ENCODE data around the gene YAP1. TPM values are rescaled to one million over a fixed set of nuclear protein-coding genes. Genes with fewer than 3 reads are reported as not detected.
"Not testable (repeated sequence)": the region's sequence is repeated elsewhere in the genome, so short reads cannot be mapped to it uniquely, and the experiment has no call there.

Gene YAP1
- polyA plus RNA-seq, 3 donors: not detected

- Mint-ChIP-seq H3K27me3 (ENCODE audit: low read depth in 3 of 3) (peaks cover 3 to 9% (median 5%) of the 10 kb centered on the region in 3 donors), H3K36me3 (no peaks in the 10 kb centered on the region), H3K4me3 (no peak overlapping the region), H3K9me3 (peaks cover 0 to 7% (median 3%) of the 10 kb centered on the region in 7 donors), H3K4me1 (no peaks in the 10 kb centered on the region), H3K27ac (no peak overlapping the region)
- no peaks in the 10 kb centered on the region for H3K4me1 ChIP-seq (ENCODE audit: control insufficient read depth in 1 of 2, insufficient read depth in 2 of 2, low read length in 2 of 2)
- H3K27me3 ChIP-seq (ENCODE audit: control insufficient read depth in 2 of 2, insufficient read depth in 2 of 2, low read length in 2 of 2): peaks cover 2 to 3% of the 10 kb centered on the region in 2 donors
- H2AFZ ChIP-seq (ENCODE audit: insufficient read depth, low read depth, low read length, poor library complexity, severe bottlenecking): no peak overlapping the region
- no peaks in the 10 kb centered on the region for H4K20me1 ChIP-seq (ENCODE audit: insufficient read depth, low read length)
- no CpG with 5 or more reads among the region's 2 CpGs for WGBS (ENCODE audit: insufficient coverage)
- DNase-seq: no peak
- no peak overlapping the region for H3K27ac ChIP-seq (ENCODE audit: low read depth in 1 of 2, low read length in 2 of 2)
- H3K79me2 ChIP-seq (ENCODE audit: insufficient read depth, low read length): no peaks in the 10 kb centered on the region
- H3K36me3 ChIP-seq (replicated peaks in 1 of 2; ENCODE audit: control insufficient read depth in 1 of 2, insufficient read depth in 2 of 2, low read length in 2 of 2): no peaks in the 10 kb centered on the region
- H3K9me3 ChIP-seq (replicated peaks in 1 of 2; ENCODE audit: control insufficient read depth in 1 of 2, insufficient read depth in 1 of 2, low read length in 2 of 2): no peaks in the 10 kb centered on the region
- no peak overlapping the region for H3K4me2 ChIP-seq (replicated peaks; ENCODE audit: extremely low read depth, low read length, poor library complexity, severe bottlenecking)
- no peak overlapping the region for H3K9ac ChIP-seq (ENCODE audit: insufficient read depth, low read length, poor library complexity, severe bottlenecking)
- no peak for TF ChIP-seq CTCF (IDR thresholded peaks at IDR 0.05)
- no peak overlapping the region for H3K4me3 ChIP-seq (replicated peaks in 1 of 3; ENCODE audit: low read depth in 2 of 3, low read length in 3 of 3)
- intact Hi-C loops (cut with micrococcal nuclease): no loop called here
Measured at GRCh38 chr11:102197670-102198139, 87.5 kb downstream of the YAP1 start.

- WGBS (ENCODE audit: insufficient coverage): no CpG with 5 or more reads among the region's 2 CpGs
- peaks cover 5 to 8% (median 7%) of the 10 kb centered on the region in 3 donors for H3K27me3 Mint-ChIP-seq (ENCODE audit: low read depth in 3 of 3)
Measured at GRCh38 chr11:102199673-102200072, 89.4 kb downstream of the YAP1 start.

GRCh38 chr11:102200325-102200724 is 90.1 kb downstream of the YAP1 start:
- H3K9me3 ChIP-seq (replicated peaks in 1 of 2; ENCODE audit: control insufficient read depth in 1 of 2, insufficient read depth in 1 of 2, low read length in 2 of 2); H2AFZ ChIP-seq (ENCODE audit: insufficient read depth, low read depth, low read length, poor library complexity, severe bottlenecking); H3K27me3 Mint-ChIP-seq (ENCODE audit: low read depth in 3 of 3); H4K20me1 ChIP-seq (ENCODE audit: insufficient read depth, low read length); H3K27ac ChIP-seq (ENCODE audit: low read depth in 1 of 2, low read length in 2 of 2); H3K36me3 ChIP-seq (replicated peaks in 1 of 2; ENCODE audit: control insufficient read depth in 1 of 2, insufficient read depth in 2 of 2, low read length in 2 of 2); H3K4me1 Mint-ChIP-seq; H3K27me3 ChIP-seq (ENCODE audit: control insufficient read depth in 2 of 2, insufficient read depth in 2 of 2, low read length in 2 of 2); H3K4me1 ChIP-seq (ENCODE audit: control insufficient read depth in 1 of 2, insufficient read depth in 2 of 2, low read length in 2 of 2); H3K9ac ChIP-seq (ENCODE audit: insufficient read depth, low read length, poor library complexity, severe bottlenecking); H3K9me3 Mint-ChIP-seq; H3K36me3 Mint-ChIP-seq; H3K79me2 ChIP-seq (ENCODE audit: insufficient read depth, low read length); H3K4me3 Mint-ChIP-seq; intact Hi-C loops (cut with micrococcal nuclease); H3K27ac Mint-ChIP-seq; H3K4me3 ChIP-seq (replicated peaks in 1 of 3; ENCODE audit: low read depth in 2 of 3, low read length in 3 of 3); DNase-seq; H3K4me2 ChIP-seq (replicated peaks; ENCODE audit: extremely low read depth, low read length, poor library complexity, severe bottlenecking): not testable (repeated sequence)
- 76% methylated on average over 3 of the region's 5 CpGs for WGBS (ENCODE audit: insufficient coverage)

More at GRCh38 chr11:102199673-102200072, 89.4 kb downstream of the YAP1 start:
- H4K20me1 ChIP-seq (ENCODE audit: insufficient read depth, low read length): no peaks in the 10 kb centered on the region
- H2AFZ ChIP-seq (ENCODE audit: insufficient read depth, low read depth, low read length, poor library complexity, severe bottlenecking): no peak overlapping the region
- no peak overlapping the region for H3K9ac ChIP-seq (ENCODE audit: insufficient read depth, low read length, poor library complexity, severe bottlenecking)
- intact Hi-C loops (cut with micrococcal nuclease): no loop called here
- no peak overlapping the region for H3K27ac Mint-ChIP-seq
- no peak overlapping the region for H3K4me3 ChIP-seq (replicated peaks in 1 of 3; ENCODE audit: low read depth in 2 of 3, low read length in 3 of 3)
- no peaks in the 10 kb centered on the region for H3K79me2 ChIP-seq (ENCODE audit: insufficient read depth, low read length)
- no peak for DNase-seq
- no peaks in the 10 kb centered on the region for H3K4me1 Mint-ChIP-seq
- peaks cover 0 to 7% (median 3%) of the 10 kb centered on the region in 7 donors for H3K9me3 Mint-ChIP-seq
- H3K36me3 Mint-ChIP-seq: no peaks in the 10 kb centered on the region
- H3K9me3 ChIP-seq (replicated peaks in 1 of 2; ENCODE audit: control insufficient read depth in 1 of 2, insufficient read depth in 1 of 2, low read length in 2 of 2): no peaks in the 10 kb centered on the region
- no peak overlapping the region for H3K4me2 ChIP-seq (replicated peaks; ENCODE audit: extremely low read depth, low read length, poor library complexity, severe bottlenecking)
- no peak for TF ChIP-seq CTCF (IDR thresholded peaks at IDR 0.05)
- peaks cover 4 to 7% of the 10 kb centered on the region in 2 donors for H3K27me3 ChIP-seq (ENCODE audit: control insufficient read depth in 2 of 2, insufficient read depth in 2 of 2, low read length in 2 of 2)
- H3K27ac ChIP-seq (ENCODE audit: low read depth in 1 of 2, low read length in 2 of 2): no peak overlapping the region
- H3K4me1 ChIP-seq (ENCODE audit: control insufficient read depth in 1 of 2, insufficient read depth in 2 of 2, low read length in 2 of 2): no peaks in the 10 kb centered on the region
- H3K4me3 Mint-ChIP-seq: no peak overlapping the region
- no peaks in the 10 kb centered on the region for H3K36me3 ChIP-seq (replicated peaks in 1 of 2; ENCODE audit: control insufficient read depth in 1 of 2, insufficient read depth in 2 of 2, low read length in 2 of 2)

Data from CD14-positive monocyte (primary cell).